Skeletal muscle cell (primary cell): ENCODE data around the gene SPIB.
"Not testable (repeated sequence)": the region's sequence is repeated elsewhere in the genome, so short reads cannot be mapped to it uniquely, and the experiment has no call there.

ENCODE experiments used
- DNase-seq: peaks from one replicate; pipeline ENCODE4 v3.0.0-alpha.2; 2010; ENCODE audit warnings: low read depth
- H3K4me3 ChIP-seq: 2 replicates; pipeline ENCODE4 v1.5.1; 2011; ENCODE audit warnings: low read depth, mild to moderate bottlenecking, control low read depth, low read length, moderate library complexity

Gene SPIB

GRCh38 chr19:50387868-50388245, 30.9 kb upstream of the SPIB start:
- no peak for DNase-seq

GRCh38 chr19:50390295-50390694, 28.4 kb upstream of the SPIB start:
- not testable (repeated sequence) for DNase-seq, H3K4me3 ChIP-seq

More at GRCh38 chr19:50387868-50388245, 30.9 kb upstream of the SPIB start:
- H3K4me3 ChIP-seq = no peak overlapping the region

- DNase-seq = not testable (repeated sequence)
Measured at GRCh38 chr19:50390952-50391351, 27.8 kb upstream of the SPIB start.

GRCh38 chr19:50392759-50393158, 26.0 kb upstream of the SPIB start:
- no peak overlapping the region for H3K4me3 ChIP-seq
- DNase-seq = no peak

More at GRCh38 chr19:50390952-50391351, 27.8 kb upstream of the SPIB start:
- not testable (repeated sequence) for H3K4me3 ChIP-seq

GRCh38 chr19:50393589-50393988, 25.1 kb upstream of the SPIB start:
- no peak for DNase-seq
- H3K4me3 ChIP-seq = no peak overlapping the region

- DNase-seq = no peak
Measured at GRCh38 chr19:50394017-50394416, 24.7 kb upstream of the SPIB start.

GRCh38 chr19:50398675-50399367, 19.9 kb upstream of the SPIB start:
- no peak for DNase-seq

More at GRCh38 chr19:50394017-50394416, 24.7 kb upstream of the SPIB start:
- no peak overlapping the region for H3K4me3 ChIP-seq

GRCh38 chr19:50399368-50399745, 19.4 kb upstream of the SPIB start:
- no peak for DNase-seq
- no peak overlapping the region for H3K4me3 ChIP-seq

More at GRCh38 chr19:50398675-50399367, 19.9 kb upstream of the SPIB start:
- H3K4me3 ChIP-seq = no peak overlapping the region

- no peak for DNase-seq
Measured at GRCh38 chr19:50401605-50402450, 16.9 kb upstream of the SPIB start.

GRCh38 chr19:50402544-50403301, 16.0 kb upstream of the SPIB start:
- no peak overlapping the region for H3K4me3 ChIP-seq
- no peak for DNase-seq

More at GRCh38 chr19:50401605-50402450, 16.9 kb upstream of the SPIB start:
- H3K4me3 ChIP-seq = no peak overlapping the region

- DNase-seq = no peak
- H3K4me3 ChIP-seq = no peak overlapping the region
Measured at GRCh38 chr19:50406156-50406820, 12.4 kb upstream of the SPIB start.

GRCh38 chr19:50406829-50407228, 11.9 kb upstream of the SPIB start:
- no peak overlapping the region for H3K4me3 ChIP-seq
- DNase-seq = no peak

- DNase-seq = no peak
Measured at GRCh38 chr19:50409347-50409746, 9.4 kb upstream of the SPIB start.

GRCh38 chr19:50410109-50410508, 8.6 kb upstream of the SPIB start:
- no peak overlapping the region for H3K4me3 ChIP-seq
- DNase-seq = no peak

More at GRCh38 chr19:50409347-50409746, 9.4 kb upstream of the SPIB start:
- no peak overlapping the region for H3K4me3 ChIP-seq

GRCh38 chr19:50412419-50412818, 6.3 kb upstream of the SPIB start:
- H3K4me3 ChIP-seq = no peak overlapping the region
- DNase-seq = no peak

- no peak for DNase-seq
- H3K4me3 ChIP-seq = no peak overlapping the region
Measured at GRCh38 chr19:50413096-50413495, 5.6 kb upstream of the SPIB start.

- DNase-seq = no peak
- H3K4me3 ChIP-seq = no peak overlapping the region
Measured at GRCh38 chr19:50413531-50413930, 5.2 kb upstream of the SPIB start.

GRCh38 chr19:50414864-50415660, 3.7 kb upstream of the SPIB start:
- DNase-seq = no peak

GRCh38 chr19:50415661-50416033, 3.1 kb upstream of the SPIB start:
- no peak overlapping the region for H3K4me3 ChIP-seq
- no peak for DNase-seq

More at GRCh38 chr19:50414864-50415660, 3.7 kb upstream of the SPIB start:
- H3K4me3 ChIP-seq = no peak overlapping the region
